HepG2 (cell line): ENCODE data around the gene ECHS1. TPM values are rescaled to one million over a fixed set of nuclear protein-coding genes. Genes with fewer than 3 reads are reported as not detected.
A peak's percentile ranks its signal among the peaks of the same experiment; 100 is the strongest.

Source experiments
- ATAC-seq: fragments of 200-7000 bp; cut with Tn5 transposase; 3 replicates; pipeline ENCODE4 v1.9.1; 2020; ENCODE audit warnings: mild to moderate bottlenecking, moderate library complexity
- BruUV-seq: library from RNA; stranded (reverse); fragments of 400-500 nt; replicated peaks from 2 replicates; lab custom pipeline; 2021; lab: Mats Ljungman, UMichigan
- CTCF ChIA-PET: fragments of 300-600 bp; formaldehyde crosslinking; extraction: SDS; loops from one replicate; lab custom pipeline; 2021; ENCODE audit warnings: low total read pairs, inconsistent platforms, low intra/inter-chr PET ratio; lab: Yijun Ruan, JAX
- POLR2A ChIA-PET: fragments of 350-600 bp; sonication (Branson Sonifier 250); formaldehyde crosslinking; loops from one replicate; lab custom pipeline; 2020; ENCODE audit warnings: antibody characterized with exemption, inconsistent platforms; lab: Yijun Ruan, JAX
- DNase-seq: peaks from one replicate; pipeline ENCODE4 v3.0.0-alpha.2; 2015; ENCODE audit warnings: low spot score
- FAIRE-seq: peaks from 3 replicates; lab custom pipeline; 2011; peaks lifted over from hg19 to GRCh38; lab: Jason Lieb, UNC
- H2AFZ ChIP-seq: one replicate; pipeline ENCODE4 v1.6.1; 2011; ENCODE audit warnings: low read length, inconsistent platforms
- H3K27ac ChIP-seq: fragments of 300-600 bp; 3 replicates; pipeline ENCODE4 v1.8.0; 2011; ENCODE audit warnings: mixed run types, mild to moderate bottlenecking, mixed read lengths, low read length, inconsistent platforms; ENCODE audit not compliant: insufficient read depth; ENCODE audit errors: extremely low read length
- H3K27me3 ChIP-seq, 2 experiments: fragments of 200-600 bp in 1 of 2; 2 replicates in 1 of 2; 3 replicates in 1 of 2; pipeline versions ENCODE4 v1.6.0 to v1.8.0; 2011; ENCODE audit warnings: low read length in 2 of 2, mild to moderate bottlenecking in 2 of 2, moderate library complexity in 2 of 2, inconsistent platforms in 1 of 2; ENCODE audit not compliant: insufficient read depth in 2 of 2, control insufficient read depth in 1 of 2
- H3K36me3 ChIP-seq, 2 experiments: fragments of 200-600 bp in 1 of 2; replicated peaks in 1 of 2; 2 replicates in 1 of 2; 3 replicates in 1 of 2; pipeline versions ENCODE4 v1.5.1 to v1.8.0; 2011; ENCODE audit warnings: low read length in 2 of 2, inconsistent platforms in 1 of 2; ENCODE audit not compliant: insufficient read depth in 2 of 2, control insufficient read depth in 1 of 2
- H3K4me1 ChIP-seq: 2 replicates; pipeline ENCODE4 v1.5.1; 2012; ENCODE audit warnings: low read length, inconsistent platforms; ENCODE audit not compliant: insufficient read depth
- H3K4me2 ChIP-seq: 2 replicates; pipeline ENCODE4 v1.6.0; 2011; ENCODE audit warnings: low read depth, low read length, inconsistent platforms
- H3K4me3 ChIP-seq, 3 experiments: fragments of 200-600 bp in 1 of 3; sonication (generic), shearing (Covaris generic) in 1 of 3; replicated peaks in 1 of 3; 2 replicates each; pipeline ENCODE4 v1.5.1; 2011 to 2016; ENCODE audit warnings: low read length in 3 of 3, inconsistent platforms in 2 of 3, low read depth in 2 of 3, mild to moderate bottlenecking in 2 of 3, control low read depth in 1 of 3, mixed read lengths in 1 of 3; ENCODE audit not compliant: insufficient read depth in 1 of 3
- H3K79me2 ChIP-seq: one replicate; pipeline ENCODE4 v1.6.1; 2011; ENCODE audit warnings: low read length, inconsistent platforms; ENCODE audit not compliant: insufficient read depth
- H3K9ac ChIP-seq: 2 replicates; pipeline ENCODE4 v1.6.0; 2011; ENCODE audit warnings: mild to moderate bottlenecking, low read depth, low read length, inconsistent platforms; ENCODE audit not compliant: insufficient read depth
- H3K9me3 ChIP-seq: 2 replicates; pipeline ENCODE4 v1.5.1; 2012; ENCODE audit warnings: mild to moderate bottlenecking, low read length
- H4K20me1 ChIP-seq: 2 replicates; pipeline ENCODE4 v1.6.0; 2011; ENCODE audit warnings: inconsistent platforms, mild to moderate bottlenecking, low read length, moderate library complexity; ENCODE audit not compliant: insufficient read depth
- CTCF ChIP-seq: sonication (generic); formaldehyde crosslinking; IDR thresholded peaks from 2 replicates; pipeline ENCODE4 v1.5.0; 2020; ENCODE audit warnings: mild to moderate bottlenecking, missing genetic modification reagents, moderate library complexity
- SP140L ChIP-seq: sonication (generic); formaldehyde crosslinking; IDR thresholded peaks from 2 replicates; pipeline ENCODE4 v1.4.0; 2020; ENCODE audit warnings: missing genetic modification reagents, borderline replicate concordance
- ZBTB7A ChIP-seq: sonication (generic); formaldehyde crosslinking; IDR thresholded peaks from 2 replicates; pipeline ENCODE4 v1.8.0; 2022; ENCODE audit warnings: mild to moderate bottlenecking, missing genetic modification reagents
- ZNF607 ChIP-seq: sonication (generic); formaldehyde crosslinking; IDR thresholded peaks from 2 replicates; pipeline ENCODE4 v1.5.1; 2020; ENCODE audit warnings: missing genetic modification reagents, mild to moderate bottlenecking, borderline replicate concordance
- WGBS: methylation state at CpG from one replicate; pipeline ENCODE4 v1.1.6; 2017; ENCODE audit warnings: low lambda C conversion rate; 5-methylcytosine and 5-hydroxymethylcytosine counted together
- in situ Hi-C: cut with HindIII; loops from 2 replicates; pipeline ENCODE4 v1.10.0; 2017; ENCODE audit warnings: low pct_unique_long_range_greater_than_20kb; ENCODE audit not compliant: extremely low pct_ligation_motif_present
- intact Hi-C: fragments of 100-400 bp; cut with micrococcal nuclease; formaldehyde crosslinking; loops from one replicate; pipeline ENCODE4 v1.10.0; 2022; ENCODE audit not compliant: unreplicated experiment
- polyA plus RNA-seq, 8 experiments: library from polyadenylated mRNA; depleted of rRNA in 3 of 8; stranded (reverse) in 7 of 8; unstranded in 1 of 8; fragments of >200 nt; fragmentation: Illumina TruSeq in 4 of 8; extraction: Trizol in 4 of 8; gene quantifications; 2 replicates each; pipeline versions ENCODE4 v1.2.1 to v1.2.3, GENCODE V29; 2011 to 2016; ENCODE audit warnings: low read depth in 4 of 8, missing spikeins in 1 of 8, mixed read lengths in 1 of 8; ENCODE audit not compliant: insufficient read depth in 1 of 8
- total RNA-seq, 5 experiments: library from RNA; depleted of rRNA; stranded (reverse); fragments of >200 nt; fragmentation: Illumina TruSeq; extraction: Trizol; gene quantifications; 2 replicates each; pipeline ENCODE4 v1.2.3, GENCODE V29; 2016; ENCODE audit warnings: low read depth in 1 of 5

The ECHS1 gene
- total and polyA plus RNA-seq, 2 of the 13 experiments (the other 11 are each of a cell fraction or from before 2014, with no cell fraction given), result 32.7 to 195 TPM

GRCh38 chr10:133327651-133328357 is 45.4 kb downstream of the ECHS1 start:
- ChIA-PET POLR2A (interaction anchor here (2.0 to 4.5 kb wide), 2 partner anchors 20 to 30 kb away, joined by 9 to 31 read pairs; partner anchors contain the start of genes FUOM and PRAP1), CTCF (no interaction called here)
- Histone ChIP-seq H3K79me2 (no peaks in the 10 kb centered on the region), H3K36me3 (no peaks in the 10 kb centered on the region), H3K27ac (no peak overlapping the region), H3K27me3 (peaks cover 7 to 67% of the 10 kb centered on the region in 2 experiments), H3K9ac (no peak overlapping the region), H3K4me2 (no peak overlapping the region), H3K4me1 (peaks cover 29% of the 10 kb centered on the region), H4K20me1 (no peaks in the 10 kb centered on the region), H3K4me3 (no peak overlapping the region; a peak in 1 of 6 replicates), H2AFZ (no peak overlapping the region), H3K9me3 (no peaks in the 10 kb centered on the region)
- intact Hi-C loops, result loop anchor here (1.0 to 10.0 kb wide), 3 partner anchors 21 to 67 kb away; partner anchors contain the start of genes ECHS1, MTG1 and PAOX
- 0% methylated on average over 2 of the region's 12 CpGs for WGBS
- BruUV-seq, result no TSS peak
- TF ChIP-seq ZBTB7A (0 out of 2 replicates have a peak, but pooled peaks have one; percentile 24), CTCF (CRISPR knock-in tag) (0 out of 2 replicates have a peak, but pooled peaks have one; percentile 18), SP140L (no peak), ZNF607 (CRISPR knock-in tag) (no peak)
- in situ Hi-C loops, result no loop called here
- DNase-seq, result no peak
- FAIRE-seq, result no peak
- no peak for ATAC-seq
